CD14-positive monocyte (primary cell): ENCODE results near the gene GPR173. TPM values are rescaled to one million over a fixed set of nuclear protein-coding genes. Genes with fewer than 3 reads are reported as not detected.

Source experiments
- DNase-seq, 3 donors: peaks; one replicate each; pipeline ENCODE4 v3.0.0-alpha.2; 2011 to 2022
- H2AFZ ChIP-seq: 2 replicates; pipeline ENCODE4 v1.6.0; 2012; ENCODE audit warnings: mild to moderate bottlenecking, low read depth, low read length, inconsistent platforms; ENCODE audit not compliant: insufficient read depth, poor library complexity, severe bottlenecking
- H3K27ac ChIP-seq, 2 donors: 1 replicate in 1 of 2; 2 replicates in 1 of 2; pipeline ENCODE4 v1.5.1; 2012 to 2013; ENCODE audit warnings: low read length in 2 of 2, control low read depth in 1 of 2, inconsistent platforms in 1 of 2, low read depth in 1 of 2, mild to moderate bottlenecking in 1 of 2
- H3K27me3 ChIP-seq, 2 donors: one replicate each; pipeline versions ENCODE4 v1.6.0 to v1.6.1; 2011 to 2013; ENCODE audit warnings: low read length in 2 of 2; ENCODE audit not compliant: control insufficient read depth in 2 of 2, insufficient read depth in 2 of 2
- H3K36me3 ChIP-seq, 2 donors: replicated peaks in 1 of 2; 1 replicate in 1 of 2; 2 replicates in 1 of 2; pipeline versions ENCODE4 v1.5.1 to v1.6.1; 2012 to 2013; ENCODE audit warnings: low read length in 2 of 2, control low read depth in 1 of 2, inconsistent platforms in 1 of 2, mild to moderate bottlenecking in 1 of 2; ENCODE audit not compliant: insufficient read depth in 2 of 2, control insufficient read depth in 1 of 2
- H3K4me1 ChIP-seq, 2 donors: 1 replicate in 1 of 2; 2 replicates in 1 of 2; pipeline versions ENCODE4 v1.5.1 to v1.6.1; 2012 to 2013; ENCODE audit warnings: low read length in 2 of 2, control low read depth in 1 of 2, inconsistent platforms in 1 of 2, mild to moderate bottlenecking in 1 of 2, moderate library complexity in 1 of 2; ENCODE audit not compliant: insufficient read depth in 2 of 2, control insufficient read depth in 1 of 2
- H3K4me2 ChIP-seq: replicated peaks from 2 replicates; pipeline ENCODE3; 2012; ENCODE audit warnings: low read length, moderate library complexity, mild to moderate bottlenecking; ENCODE audit not compliant: poor library complexity, severe bottlenecking; ENCODE audit errors: extremely low read depth
- H3K4me3 ChIP-seq, 3 experiments: fragments of 200-600 bp in 1 of 3; sonication (generic) in 1 of 3; replicated peaks in 1 of 3; 1 replicate in 2 of 3; 2 replicates in 1 of 3; pipeline ENCODE4 v1.5.1; 2011 to 2013; ENCODE audit warnings: low read length in 3 of 3, mild to moderate bottlenecking in 3 of 3, control low read depth in 2 of 3, low read depth in 2 of 3, inconsistent platforms in 1 of 3, moderate library complexity in 1 of 3
- H3K79me2 ChIP-seq: 2 replicates; pipeline ENCODE4 v1.6.0; 2012; ENCODE audit warnings: mild to moderate bottlenecking, control low read depth, inconsistent platforms, low read length, moderate library complexity; ENCODE audit not compliant: insufficient read depth
- H3K9ac ChIP-seq: 2 replicates; pipeline ENCODE4 v1.6.0; 2017; ENCODE audit warnings: low read length, mild to moderate bottlenecking; ENCODE audit not compliant: insufficient read depth, poor library complexity, severe bottlenecking
- H3K9me3 ChIP-seq, 2 donors: replicated peaks in 1 of 2; 1 replicate in 1 of 2; 2 replicates in 1 of 2; pipeline versions ENCODE4 v1.5.1 to v1.6.1; 2012 to 2013; ENCODE audit warnings: low read length in 2 of 2, control low read depth in 1 of 2; ENCODE audit not compliant: control insufficient read depth in 1 of 2, insufficient read depth in 1 of 2
- H4K20me1 ChIP-seq: 2 replicates; pipeline ENCODE4 v1.6.0; 2012; ENCODE audit warnings: mild to moderate bottlenecking, low read length, control low read depth, moderate library complexity; ENCODE audit not compliant: insufficient read depth
- H3K27ac Mint-ChIP-seq, 7 donors: one replicate each; pipeline ENCODE4 v1.8.0; 2020; ENCODE audit warnings: mild to moderate bottlenecking in 7 of 7, mixed read lengths in 7 of 7, moderate library complexity in 6 of 7, inconsistent platforms in 2 of 7
- H3K27me3 Mint-ChIP-seq, 3 donors: one replicate each; pipeline ENCODE4 v1.8.0; 2021 to 2022; ENCODE audit warnings: low read depth in 3 of 3, mild to moderate bottlenecking in 3 of 3, mixed read lengths in 3 of 3, moderate library complexity in 3 of 3, inconsistent platforms in 1 of 3
- H3K36me3 Mint-ChIP-seq, 2 donors: one replicate each; pipeline ENCODE4 v1.8.0; 2020; ENCODE audit warnings: mixed read lengths in 2 of 2, inconsistent platforms in 1 of 2, mild to moderate bottlenecking in 1 of 2
- H3K4me1 Mint-ChIP-seq: one replicate; pipeline ENCODE4 v1.8.0; 2020; ENCODE audit warnings: mild to moderate bottlenecking, mixed read lengths
- H3K4me3 Mint-ChIP-seq, 2 donors: one replicate each; pipeline ENCODE4 v1.8.0; 2020; ENCODE audit warnings: mild to moderate bottlenecking in 2 of 2, mixed read lengths in 2 of 2, moderate library complexity in 1 of 2
- H3K9me3 Mint-ChIP-seq, 7 donors: one replicate each; pipeline ENCODE4 v1.8.0; 2020 to 2022; ENCODE audit warnings: mixed read lengths in 7 of 7, mild to moderate bottlenecking in 6 of 7, moderate library complexity in 6 of 7, inconsistent platforms in 2 of 7
- WGBS: methylation state at CpG from one replicate; pipeline ENCODE4 v1.1.5; 2013; ENCODE audit warnings: missing lambda C conversion rate; ENCODE audit not compliant: insufficient coverage; 5-methylcytosine and 5-hydroxymethylcytosine counted together
- intact Hi-C, 2 donors: fragments of 100-400 bp; cut with micrococcal nuclease; formaldehyde crosslinking; loops; one replicate each; pipeline versions ENCODE4 v1.15.0 to v1.15.1; 2023
- polyA minus RNA-seq: library from RNA; depleted of rRNA, polyadenylated mRNA; stranded (reverse); fragments of >200 nt; gene quantifications from 2 replicates; pipeline ENCODE4 v1.2.3, GENCODE V29; 2012
- polyA plus RNA-seq, 3 donors: library from polyadenylated mRNA; depleted of rRNA in 1 of 3; unstranded in 2 of 3; stranded (reverse) in 1 of 3; fragments of 300-500 nt in 2 of 3; fragments of >200 nt in 1 of 3; fragmentation: Illumina TruSeq in 2 of 3; gene quantifications; 1 replicate in 2 of 3; 2 replicates in 1 of 3; pipeline ENCODE4 v1.2.3, GENCODE V29; 2012 to 2021
- total RNA-seq, 12 experiments: library from RNA in 1 of 12; stranded (reverse) in 1 of 12; fragments of 120-200 nt in 1 of 12; gene quantifications; one replicate each; pipeline ENCODE4 v1.2.4 and lab custom pipeline; 2013 to 2026; ENCODE audit warnings: mixed read lengths in 6 of 12, inconsistent platforms in 1 of 12
- TF ChIP-seq, protein P1 (sequence below): fragments of 200-600 bp; IDR thresholded peaks from one replicate; pipeline ENCODE4 v1.8.0; 2022; ENCODE audit warnings: antibody characterized with exemption, mild to moderate bottlenecking

The GPR173 gene, protein sequence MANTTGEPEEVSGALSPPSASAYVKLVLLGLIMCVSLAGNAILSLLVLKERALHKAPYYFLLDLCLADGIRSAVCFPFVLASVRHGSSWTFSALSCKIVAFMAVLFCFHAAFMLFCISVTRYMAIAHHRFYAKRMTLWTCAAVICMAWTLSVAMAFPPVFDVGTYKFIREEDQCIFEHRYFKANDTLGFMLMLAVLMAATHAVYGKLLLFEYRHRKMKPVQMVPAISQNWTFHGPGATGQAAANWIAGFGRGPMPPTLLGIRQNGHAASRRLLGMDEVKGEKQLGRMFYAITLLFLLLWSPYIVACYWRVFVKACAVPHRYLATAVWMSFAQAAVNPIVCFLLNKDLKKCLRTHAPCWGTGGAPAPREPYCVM
- total RNA-seq (2013) = 0.06 TPM
- polyA plus RNA-seq (under 1 TPM in 1 of 3 donors, not detected in 2; 0.43 TPM), polyA minus RNA-seq (0.08 and 0.14 TPM in 2 replicates), total RNA-seq (lab: John Stamatoyannopoulos, UW) (0 to 3.9 (median 0.13) reads per million in 11 experiments)

DNA sequence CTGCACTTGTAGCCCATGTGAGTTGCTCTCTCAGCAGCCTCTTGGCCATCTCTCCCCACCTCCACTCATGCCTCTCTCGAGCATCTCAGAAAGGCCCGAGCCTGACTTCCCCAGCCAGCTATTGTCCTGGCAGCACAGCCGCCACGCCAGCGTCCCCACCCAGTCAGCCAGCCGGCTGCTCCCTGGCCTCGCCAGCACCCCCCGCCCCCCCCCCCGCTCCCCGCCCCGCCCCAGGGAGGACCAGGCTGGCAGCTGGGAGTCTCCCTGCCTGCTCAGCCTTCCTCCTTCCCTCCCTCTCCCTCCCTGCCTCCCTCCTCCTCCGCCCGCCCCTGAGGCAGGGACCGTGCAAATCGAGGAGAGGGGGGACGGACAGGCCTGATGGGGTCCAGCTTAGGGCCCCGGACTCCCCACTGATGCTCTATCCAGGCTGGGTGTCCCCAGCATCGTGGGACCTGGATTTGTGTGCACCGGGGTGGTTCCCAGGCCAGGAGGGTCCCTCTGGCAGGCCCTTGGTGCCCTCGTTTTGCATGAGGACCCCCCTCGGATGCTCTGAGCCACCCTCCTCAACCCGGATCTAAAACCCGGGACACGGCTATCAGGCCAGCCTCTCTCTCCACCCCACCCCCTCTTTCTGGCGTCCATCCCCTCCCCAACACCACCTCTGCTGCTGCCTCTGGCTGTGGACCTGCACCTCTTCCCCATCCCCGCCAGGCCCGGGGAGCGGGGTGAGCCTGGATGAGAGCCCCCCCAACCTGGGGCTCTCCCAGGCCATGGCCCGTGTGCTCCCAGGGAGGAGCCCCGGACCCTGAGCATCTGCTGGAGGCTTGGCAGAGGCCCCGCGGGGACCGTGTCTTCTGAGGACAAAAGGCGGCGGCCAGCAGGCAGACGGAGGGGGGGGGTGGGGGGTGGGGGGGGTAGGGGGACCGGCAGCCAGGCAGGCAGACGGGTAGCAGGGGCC, at the start of gene GPR173:
Gene GPR173 (plus strand): TSS at position 621 of the 958 bp plus-strand sequence. CDS start 27,833 bp downstream, outside the sequence.
- Histone ChIP-seq H3K9me3 (no peaks in the 10 kb centered on the region), H3K4me3 (peak within 1 kb of the TSS in 2 of 3 experiments; percentile 18 to 36), H3K9ac (no peak within 1 kb of the TSS), H3K27ac (no peak within 1 kb of the TSS), H3K4me1 (peaks cover 4 to 6% of the 10 kb centered on the region in 2 donors), H4K20me1 (no peaks in the 10 kb centered on the region), H2AFZ (peak within 1 kb of the TSS; percentile 46), H3K36me3 (no peaks in the 10 kb centered on the region), H3K4me2 (peak within 1 kb of the TSS; percentile 43), H3K27me3 (peaks cover 3 to 6% of the 10 kb centered on the region in 2 donors), H3K79me2 (no peaks in the 10 kb centered on the region)
- no peak within 1 kb of the TSS for H3K27ac Mint-ChIP-seq
- H3K27me3 Mint-ChIP-seq = peaks cover 3 to 19% (median 11%) of the 10 kb centered on the region in 3 donors
- peak within 1 kb of the TSS; percentile 47 to 68 for H3K4me3 Mint-ChIP-seq
- intact Hi-C loops = no loop called here
- WGBS = 0% methylated on average over 9 of the region's 38 CpGs
- DNase-seq = no peak
- H3K36me3 Mint-ChIP-seq = no peaks in the 10 kb centered on the region
- peaks cover 0 to 5% (median 0%) of the 10 kb centered on the region in 7 donors for H3K9me3 Mint-ChIP-seq
- TF ChIP-seq, protein P1, sequence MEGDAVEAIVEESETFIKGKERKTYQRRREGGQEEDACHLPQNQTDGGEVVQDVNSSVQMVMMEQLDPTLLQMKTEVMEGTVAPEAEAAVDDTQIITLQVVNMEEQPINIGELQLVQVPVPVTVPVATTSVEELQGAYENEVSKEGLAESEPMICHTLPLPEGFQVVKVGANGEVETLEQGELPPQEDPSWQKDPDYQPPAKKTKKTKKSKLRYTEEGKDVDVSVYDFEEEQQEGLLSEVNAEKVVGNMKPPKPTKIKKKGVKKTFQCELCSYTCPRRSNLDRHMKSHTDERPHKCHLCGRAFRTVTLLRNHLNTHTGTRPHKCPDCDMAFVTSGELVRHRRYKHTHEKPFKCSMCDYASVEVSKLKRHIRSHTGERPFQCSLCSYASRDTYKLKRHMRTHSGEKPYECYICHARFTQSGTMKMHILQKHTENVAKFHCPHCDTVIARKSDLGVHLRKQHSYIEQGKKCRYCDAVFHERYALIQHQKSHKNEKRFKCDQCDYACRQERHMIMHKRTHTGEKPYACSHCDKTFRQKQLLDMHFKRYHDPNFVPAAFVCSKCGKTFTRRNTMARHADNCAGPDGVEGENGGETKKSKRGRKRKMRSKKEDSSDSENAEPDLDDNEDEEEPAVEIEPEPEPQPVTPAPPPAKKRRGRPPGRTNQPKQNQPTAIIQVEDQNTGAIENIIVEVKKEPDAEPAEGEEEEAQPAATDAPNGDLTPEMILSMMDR = no peak
- H3K4me1 Mint-ChIP-seq = peaks cover 7% of the 10 kb centered on the region
